ENCODE measurements around the gene HIPK2. TPM values are rescaled to one million over a fixed set of nuclear protein-coding genes. Genes with fewer than 3 reads are reported as not detected.

Gene HIPK2
- total RNA-seq, 1 donor from 2014 or later: 45.1 TPM

DNA sequence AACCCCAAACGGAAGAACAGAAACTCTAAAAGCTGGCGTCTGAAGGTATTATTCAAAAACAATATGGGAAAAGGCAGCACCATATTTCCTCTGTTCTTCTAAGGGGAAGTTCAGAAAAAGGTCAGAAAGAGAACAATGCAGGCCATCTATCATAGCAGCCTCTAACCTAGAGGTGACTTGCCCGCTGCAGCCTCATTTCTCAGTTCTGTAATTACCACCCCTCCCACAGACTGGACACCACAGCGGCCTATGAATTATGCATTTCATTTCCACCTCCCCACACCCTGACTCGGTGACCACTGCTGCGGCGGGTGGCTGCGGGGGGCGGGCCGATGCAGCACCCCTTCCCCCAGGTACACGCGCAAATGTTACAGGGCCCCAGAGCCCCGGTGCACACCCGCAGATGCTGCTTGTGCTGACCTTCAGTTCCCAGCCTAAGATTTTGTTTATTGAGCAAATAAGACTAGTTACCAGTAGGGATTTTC lies 128.8 kb downstream of the HIPK2 start:
- no peak for DNase-seq (ENCODE audit: low read depth)
- TF ChIP-seq, protein P1, sequence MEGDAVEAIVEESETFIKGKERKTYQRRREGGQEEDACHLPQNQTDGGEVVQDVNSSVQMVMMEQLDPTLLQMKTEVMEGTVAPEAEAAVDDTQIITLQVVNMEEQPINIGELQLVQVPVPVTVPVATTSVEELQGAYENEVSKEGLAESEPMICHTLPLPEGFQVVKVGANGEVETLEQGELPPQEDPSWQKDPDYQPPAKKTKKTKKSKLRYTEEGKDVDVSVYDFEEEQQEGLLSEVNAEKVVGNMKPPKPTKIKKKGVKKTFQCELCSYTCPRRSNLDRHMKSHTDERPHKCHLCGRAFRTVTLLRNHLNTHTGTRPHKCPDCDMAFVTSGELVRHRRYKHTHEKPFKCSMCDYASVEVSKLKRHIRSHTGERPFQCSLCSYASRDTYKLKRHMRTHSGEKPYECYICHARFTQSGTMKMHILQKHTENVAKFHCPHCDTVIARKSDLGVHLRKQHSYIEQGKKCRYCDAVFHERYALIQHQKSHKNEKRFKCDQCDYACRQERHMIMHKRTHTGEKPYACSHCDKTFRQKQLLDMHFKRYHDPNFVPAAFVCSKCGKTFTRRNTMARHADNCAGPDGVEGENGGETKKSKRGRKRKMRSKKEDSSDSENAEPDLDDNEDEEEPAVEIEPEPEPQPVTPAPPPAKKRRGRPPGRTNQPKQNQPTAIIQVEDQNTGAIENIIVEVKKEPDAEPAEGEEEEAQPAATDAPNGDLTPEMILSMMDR (conservative IDR thresholded peaks at IDR 0.05; ENCODE audit: low read depth, low read length): no peak
- H3K4me3 ChIP-seq (ENCODE audit: low read depth, low read length): no peak overlapping the region

DNA sequence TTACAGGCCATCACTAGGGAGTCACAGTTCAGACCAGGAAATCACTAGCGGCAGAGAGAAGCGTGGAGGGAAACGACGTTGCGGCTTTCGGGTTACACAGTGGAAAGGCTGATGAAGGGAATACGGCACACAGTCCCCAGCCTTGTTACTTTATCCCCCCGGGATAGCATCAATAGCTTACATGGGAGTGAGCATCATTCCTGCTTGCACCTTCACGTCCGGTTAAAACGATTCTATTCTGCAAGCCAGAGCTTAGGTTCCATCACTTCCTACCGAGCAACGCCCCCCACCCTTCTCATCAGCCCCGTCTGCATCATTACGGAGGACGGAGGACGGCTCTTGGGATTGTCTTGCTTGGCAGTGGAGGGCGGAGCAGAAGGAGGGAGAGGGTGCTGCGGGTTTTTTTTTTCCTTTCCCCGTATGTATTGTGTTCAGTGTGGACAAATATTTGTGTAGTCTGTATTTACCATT lies 129.4 kb downstream of the HIPK2 start:
- H3K4me3 ChIP-seq (ENCODE audit: low read depth, low read length): no peak overlapping the region
- no peak for DNase-seq (ENCODE audit: low read depth)
- TF ChIP-seq, protein P1 (conservative IDR thresholded peaks at IDR 0.05; ENCODE audit: low read depth, low read length): no peak

DNA sequence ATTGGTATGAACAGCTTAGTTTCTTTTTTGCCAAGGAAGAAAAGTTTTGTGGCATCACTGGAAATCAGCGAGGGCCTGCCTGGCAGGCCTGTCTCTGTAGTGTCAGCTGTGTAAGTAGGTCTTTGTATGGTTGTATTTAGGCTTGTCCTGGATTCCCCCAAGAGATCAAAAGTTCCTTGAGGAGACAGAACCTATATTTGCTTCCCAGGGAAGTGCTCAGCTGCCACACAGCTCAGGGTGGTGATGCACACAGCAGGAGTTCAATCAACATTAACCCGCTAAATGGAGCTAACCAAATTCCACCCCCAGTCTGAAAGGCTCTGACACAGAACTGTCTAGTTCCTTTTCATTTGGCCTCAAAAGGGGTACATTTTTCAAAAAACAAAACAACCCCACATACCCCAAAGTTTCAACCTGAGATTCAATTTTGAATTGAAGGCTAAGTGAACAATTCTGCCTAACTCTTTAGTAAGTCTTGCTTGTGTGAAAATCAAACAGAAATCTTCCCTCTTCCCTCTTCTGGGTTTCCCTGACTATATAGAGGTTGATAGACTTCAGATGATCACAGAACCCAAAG lies 129.9 kb downstream of the HIPK2 start:
- TF ChIP-seq, protein P1 (conservative IDR thresholded peaks at IDR 0.05; ENCODE audit: low read depth, low read length): no peak
- DNase-seq (ENCODE audit: low read depth): no peak
- no peak overlapping the region for H3K4me3 ChIP-seq (ENCODE audit: low read depth, low read length)

DNA sequence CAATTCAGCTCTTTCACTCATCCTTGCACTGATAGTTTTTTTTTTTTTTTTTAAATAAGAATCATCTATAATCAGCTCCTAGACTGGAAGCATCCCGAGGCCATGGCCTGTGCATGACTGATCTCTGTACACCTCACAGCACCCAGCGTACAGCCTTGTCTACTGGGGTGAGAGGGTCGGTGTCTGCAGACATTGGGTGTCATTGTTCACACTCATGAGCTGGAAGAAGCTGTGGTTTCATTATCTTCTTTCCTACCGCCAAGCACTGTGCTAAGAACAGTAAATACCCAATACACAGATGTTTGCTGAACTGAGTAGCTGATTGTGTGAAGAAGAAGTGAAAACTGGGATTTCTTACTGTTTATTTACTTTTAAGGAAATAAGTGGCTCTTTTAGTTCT lies 130.7 kb downstream of the HIPK2 start:
- no peak overlapping the region for H3K4me3 ChIP-seq (ENCODE audit: low read depth, low read length)
- TF ChIP-seq, protein P1 (conservative IDR thresholded peaks at IDR 0.05; ENCODE audit: low read depth, low read length): no peak
- no peak for DNase-seq (ENCODE audit: low read depth)

DNA sequence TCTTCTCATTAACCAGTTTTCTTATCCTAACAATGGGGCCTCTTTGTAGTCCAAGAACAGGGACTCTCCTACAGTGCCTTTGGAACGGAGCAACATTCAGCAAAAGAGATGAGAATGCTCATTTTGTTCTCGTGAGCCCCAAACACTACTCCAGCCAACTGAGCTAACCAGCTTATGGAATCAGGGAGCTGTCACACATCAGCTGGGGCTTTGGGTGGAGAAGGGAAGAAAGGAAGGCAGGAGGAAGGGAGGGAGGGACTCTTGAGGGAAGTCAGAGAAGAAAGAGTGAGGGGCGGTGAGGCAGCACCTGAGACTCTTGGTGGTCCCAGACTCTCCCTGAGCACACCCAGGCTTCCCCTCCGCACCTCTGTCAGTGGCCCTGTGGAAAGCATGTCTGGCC lies 131.2 kb downstream of the HIPK2 start:
- TF ChIP-seq, protein P1 (conservative IDR thresholded peaks at IDR 0.05; ENCODE audit: low read depth, low read length): no peak
- no peak for DNase-seq (ENCODE audit: low read depth)
- no peak overlapping the region for H3K4me3 ChIP-seq (ENCODE audit: low read depth, low read length)

DNA sequence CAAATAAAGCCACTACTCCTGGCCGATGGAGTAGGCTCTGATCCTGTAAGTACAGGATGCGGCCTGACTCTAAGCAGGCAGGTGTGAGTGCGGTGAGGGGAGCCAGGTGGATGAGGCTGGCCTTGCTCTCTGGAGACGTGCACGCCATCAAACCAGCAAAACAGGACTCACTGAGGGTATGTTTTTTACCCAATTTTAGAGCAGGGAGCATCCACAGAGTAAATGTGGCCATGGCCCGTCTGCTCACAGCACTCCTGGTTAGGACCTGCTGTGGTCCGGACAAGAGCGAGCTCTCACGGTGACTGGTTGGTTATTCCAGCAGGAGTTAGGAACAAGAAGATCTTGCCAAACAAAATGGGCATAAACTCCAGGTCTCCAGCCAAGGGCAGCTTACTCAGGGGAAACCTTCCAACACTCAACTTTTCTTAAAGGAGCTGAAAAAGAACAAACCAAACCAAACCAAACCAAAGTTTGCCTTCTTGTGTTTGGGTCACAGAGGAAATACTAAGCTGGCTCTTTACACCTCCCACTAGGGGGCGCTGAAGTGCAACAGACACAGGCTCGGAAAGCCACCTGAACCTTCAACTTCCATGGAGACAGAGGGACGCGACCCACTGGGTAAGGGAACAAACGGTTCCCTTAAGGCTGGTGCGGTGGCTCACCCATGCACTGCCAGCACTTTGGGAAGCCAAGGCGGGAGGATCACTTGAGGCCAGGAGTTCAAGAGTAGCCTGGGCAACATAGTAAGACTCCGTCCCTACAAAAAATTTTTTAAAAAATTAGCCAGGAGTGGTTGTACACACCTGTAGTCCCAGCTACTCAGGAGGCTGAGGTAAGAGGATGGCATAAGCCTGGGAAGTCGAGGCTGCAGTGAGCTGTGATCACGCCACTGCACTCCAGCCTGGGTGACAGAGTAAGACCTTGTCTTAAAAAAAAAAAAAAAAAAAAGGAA lies 131.9 kb downstream of the HIPK2 start:
- no peak overlapping the region for H3K4me3 ChIP-seq (ENCODE audit: low read depth, low read length)
- TF ChIP-seq, protein P1 (conservative IDR thresholded peaks at IDR 0.05; ENCODE audit: low read depth, low read length): peak; percentile 98
- DNase-seq (ENCODE audit: low read depth): no peak

Measured in epithelial cell of proximal tubule (primary cell).